Measurements from ENCODE around the gene KIF4A. TPM values are rescaled to one million over a fixed set of nuclear protein-coding genes. Genes with fewer than 3 reads are reported as not detected.

The KIF4A gene
- total RNA-seq, 4 donors from 2014 or later = 0.11 to 0.71 (median 0.13) TPM; not detected in 1

DNA sequence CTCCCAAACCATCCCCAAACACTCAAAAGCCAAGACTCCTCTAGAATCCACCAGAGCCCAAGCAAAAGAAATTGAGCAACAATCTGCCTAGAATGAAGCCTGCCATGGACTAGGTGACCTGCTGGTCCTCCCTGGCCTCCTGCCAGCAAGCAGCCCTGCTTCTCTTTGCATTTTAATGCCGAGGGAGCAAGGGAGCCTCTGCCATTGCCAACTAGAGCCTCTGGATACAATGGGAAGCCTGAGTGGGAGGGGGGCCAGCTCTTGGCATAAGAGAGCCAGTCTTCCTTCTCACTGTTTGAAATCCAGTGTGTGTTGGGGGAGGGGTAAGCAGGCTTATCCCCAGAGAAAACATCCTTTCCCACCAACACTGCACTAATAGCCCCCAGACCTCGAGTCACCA lies 131.7 kb downstream of the KIF4A start:
- no peaks in the 10 kb centered on the region for H3K36me3 ChIP-seq
- H3K27me3 ChIP-seq = no peaks in the 10 kb centered on the region
- no peaks in the 10 kb centered on the region for H3K4me1 ChIP-seq
- no peak overlapping the region for H3K27ac ChIP-seq
- intact Hi-C loops (cut with DNase I) = no loop called here
- DNase-seq = no peak
- TF ChIP-seq POLR2A (IDR thresholded peaks at IDR 0.05) = no peak
- TF ChIP-seq, protein P1, sequence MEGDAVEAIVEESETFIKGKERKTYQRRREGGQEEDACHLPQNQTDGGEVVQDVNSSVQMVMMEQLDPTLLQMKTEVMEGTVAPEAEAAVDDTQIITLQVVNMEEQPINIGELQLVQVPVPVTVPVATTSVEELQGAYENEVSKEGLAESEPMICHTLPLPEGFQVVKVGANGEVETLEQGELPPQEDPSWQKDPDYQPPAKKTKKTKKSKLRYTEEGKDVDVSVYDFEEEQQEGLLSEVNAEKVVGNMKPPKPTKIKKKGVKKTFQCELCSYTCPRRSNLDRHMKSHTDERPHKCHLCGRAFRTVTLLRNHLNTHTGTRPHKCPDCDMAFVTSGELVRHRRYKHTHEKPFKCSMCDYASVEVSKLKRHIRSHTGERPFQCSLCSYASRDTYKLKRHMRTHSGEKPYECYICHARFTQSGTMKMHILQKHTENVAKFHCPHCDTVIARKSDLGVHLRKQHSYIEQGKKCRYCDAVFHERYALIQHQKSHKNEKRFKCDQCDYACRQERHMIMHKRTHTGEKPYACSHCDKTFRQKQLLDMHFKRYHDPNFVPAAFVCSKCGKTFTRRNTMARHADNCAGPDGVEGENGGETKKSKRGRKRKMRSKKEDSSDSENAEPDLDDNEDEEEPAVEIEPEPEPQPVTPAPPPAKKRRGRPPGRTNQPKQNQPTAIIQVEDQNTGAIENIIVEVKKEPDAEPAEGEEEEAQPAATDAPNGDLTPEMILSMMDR (IDR thresholded peaks at IDR 0.05) = no peak
- no peak overlapping the region for H3K4me3 ChIP-seq (replicated peaks in 1 of 3)
- 7% methylated on average over 2 of the region's 2 CpGs; no CpG with 5 or more reads in 1 of the 2 donors for WGBS, 2 donors
- H3K9me3 ChIP-seq = no peaks in the 10 kb centered on the region

DNA sequence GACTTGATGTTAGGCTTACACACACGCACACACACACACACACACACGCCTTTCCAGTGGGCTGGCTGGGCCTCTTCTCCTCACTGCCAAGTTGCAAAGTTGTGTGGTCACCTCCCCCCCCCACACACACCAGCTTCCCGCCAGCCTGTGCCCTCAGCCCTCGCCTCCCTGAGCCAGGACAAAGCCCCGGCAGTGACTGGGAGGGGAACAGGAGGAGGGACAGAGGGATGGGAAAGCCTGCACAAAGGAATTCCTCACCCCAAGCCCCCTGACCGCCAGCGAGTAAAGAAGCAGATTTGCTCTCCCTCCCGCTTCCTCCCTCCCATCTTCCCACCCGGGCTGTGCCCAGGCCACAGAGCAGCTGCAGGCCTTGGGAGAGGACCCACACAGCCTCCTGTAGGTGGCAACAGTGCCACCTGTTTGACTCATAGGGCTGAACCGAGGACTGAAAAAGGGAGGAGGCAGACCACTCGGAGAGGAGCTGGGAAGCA lies 133.0 kb downstream of the KIF4A start, which contains the start of gene GDPD2:
Gene GDPD2, plus strand, starts transcription at position 464 of the 491 bp plus-strand sequence. CDS start 1,671 bp downstream, outside the sequence.
- peak; percentile 44 to 49 for DNase-seq
- Histone ChIP-seq H3K4me3 (replicated peaks in 1 of 3) (no peak within 1 kb of the TSS), H3K27me3 (no peaks in the 10 kb centered on the region), H3K27ac (no peak within 1 kb of the TSS), H3K9me3 (no peaks in the 10 kb centered on the region), H3K4me1 (no peaks in the 10 kb centered on the region), H3K36me3 (no peaks in the 10 kb centered on the region)
- intact Hi-C loops (cut with DNase I) = no loop called here
- no peak for TF ChIP-seq POLR2A (IDR thresholded peaks at IDR 0.05)
- TF ChIP-seq, protein P1 (IDR thresholded peaks at IDR 0.05) = peak in 4 of 6 experiments; percentile 18 to 44 (median 34)
- 10 to 40% methylated on average over 2 to 7 of the region's 11 CpGs for WGBS, 2 donors

DNA sequence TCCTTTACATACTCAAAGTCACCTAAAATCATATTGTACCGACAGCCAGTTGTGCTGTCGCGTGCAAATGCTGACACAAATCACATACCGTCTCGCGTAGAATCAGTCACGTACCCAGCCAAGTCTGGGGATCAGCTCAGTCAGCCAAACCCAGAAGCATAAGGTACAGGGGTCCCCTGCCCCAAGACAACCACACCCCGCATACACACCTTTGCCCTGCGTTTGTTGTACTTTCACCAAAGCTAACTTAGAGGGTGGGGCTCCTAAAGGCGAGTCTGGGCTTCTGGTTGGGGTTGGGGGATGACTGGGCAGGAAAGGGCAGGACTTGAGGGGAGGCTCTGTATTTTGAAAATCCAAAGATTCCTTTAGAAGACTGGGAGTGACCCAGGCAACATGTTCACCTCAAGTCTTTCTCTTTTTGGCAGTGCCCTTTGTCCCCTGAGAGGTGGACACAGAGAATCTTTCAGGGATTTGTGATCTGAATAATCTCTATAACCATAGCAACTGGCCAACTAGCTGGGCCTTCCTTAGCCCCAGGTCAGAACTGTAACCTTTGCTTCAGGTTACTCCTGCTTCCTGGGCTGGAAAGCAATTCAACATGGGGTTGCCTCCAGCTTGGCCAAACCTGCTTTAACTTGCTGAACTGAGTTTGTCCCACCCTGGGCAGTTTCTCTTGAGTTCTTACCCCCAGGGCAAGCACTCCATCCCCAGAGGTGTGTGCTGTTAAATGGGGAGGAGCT lies 134.2 kb downstream of the KIF4A start:
- no peak overlapping the region for H3K4me3 ChIP-seq (replicated peaks in 1 of 3)
- H3K9me3 ChIP-seq = no peaks in the 10 kb centered on the region
- WGBS, 2 donors = 75 to 76% methylated on average over 1 to 4 of the region's 10 CpGs
- no peaks in the 10 kb centered on the region for H3K27me3 ChIP-seq
- TF ChIP-seq POLR2A (IDR thresholded peaks at IDR 0.05) = no peak
- TF ChIP-seq, protein P1 (IDR thresholded peaks at IDR 0.05) = no peak
- no peaks in the 10 kb centered on the region for H3K4me1 ChIP-seq
- no peak for DNase-seq
- intact Hi-C loops (cut with DNase I) = no loop called here
- H3K36me3 ChIP-seq = no peaks in the 10 kb centered on the region
- no peak overlapping the region for H3K27ac ChIP-seq

DNA sequence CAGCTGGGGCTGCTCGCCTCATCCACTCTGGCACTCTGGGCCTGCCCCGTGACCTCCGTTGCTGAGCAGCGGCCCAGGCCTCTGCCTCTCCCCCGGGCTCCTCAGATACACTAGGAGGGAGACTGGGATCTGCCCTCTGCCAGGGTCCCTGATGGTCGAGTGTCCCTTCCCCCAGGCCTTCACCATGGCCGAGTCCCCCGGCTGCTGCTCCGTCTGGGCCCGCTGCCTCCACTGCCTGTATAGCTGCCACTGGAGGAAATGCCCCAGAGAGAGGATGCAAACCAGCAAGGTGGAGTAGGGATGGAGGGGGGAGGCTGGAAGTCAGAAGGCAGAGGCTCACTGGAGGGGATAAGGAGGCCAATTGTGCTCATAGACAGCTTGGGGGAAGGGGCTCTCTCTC lies 134.9 kb downstream of the KIF4A start:
- TF ChIP-seq, protein P1 (IDR thresholded peaks at IDR 0.05) = no peak
- no peak for TF ChIP-seq POLR2A (IDR thresholded peaks at IDR 0.05)
- Histone ChIP-seq H3K4me1 (no peaks in the 10 kb centered on the region), H3K27me3 (no peaks in the 10 kb centered on the region), H3K9me3 (no peaks in the 10 kb centered on the region), H3K27ac (no peak overlapping the region), H3K36me3 (no peaks in the 10 kb centered on the region), H3K4me3 (replicated peaks in 1 of 3) (no peak overlapping the region)
- no CpG with 5 or more reads among the region's 10 CpGs for WGBS, 2 donors
- DNase-seq = no peak
- intact Hi-C loops (cut with DNase I) = no loop called here
